Measurements from ENCODE around the gene CRADD.

CRADD gene

GRCh38 chr12:93636708-93637107 is 40.5 kb upstream of the CRADD start (continued):
- TF ChIP-seq ZNF423 (tag by site-specific recombination; IDR thresholded peaks at IDR 0.05), result no peak
- TF ChIP-seq ZSCAN18 (tag by site-specific recombination; IDR thresholded peaks at IDR 0.05), result no peak

GRCh38 chr12:93638095-93638494 is 39.1 kb upstream of the CRADD start:
- Histone ChIP-seq H3K9me3 (ENCODE audit: control insufficient read depth, insufficient read depth, low read depth, low read length) (no peaks in the 10 kb centered on the region), H3K4me3 (ENCODE audit: low read depth, low read length) (no peak overlapping the region), H3K4me1 (ENCODE audit: control insufficient read depth, insufficient read depth, low read length) (no peaks in the 10 kb centered on the region), H3K36me3 (ENCODE audit: control insufficient read depth in 2 of 2, insufficient read depth in 1 of 2, low read length in 2 of 2) (no peaks in the 10 kb centered on the region), H3K27ac (ENCODE audit: extremely low read depth, low read depth, low read length) (no peak overlapping the region)
- ChIA-PET POLR2A (no interaction called here), CTCF (interaction anchor here (0.7 kb wide), 1 partner anchor 1154 kb away, joined by 3 read pairs; no protein-coding TSS in a partner anchor)
- TF ChIP-seq ZNF157 (tag by site-specific recombination; IDR thresholded peaks at IDR 0.05), result no peak
- TF ChIP-seq ZNF660 (tag by site-specific recombination; IDR thresholded peaks at IDR 0.05), result no peak
- TF ChIP-seq PRDM2 (tag by site-specific recombination; IDR thresholded peaks at IDR 0.05; ENCODE audit: borderline replicate concordance), result no peak
- TF ChIP-seq ZNF292 (tag by site-specific recombination; IDR thresholded peaks at IDR 0.05; ENCODE audit: borderline replicate concordance, low read depth), result no peak
- TF ChIP-seq ZBTB11 (tag by site-specific recombination; conservative IDR thresholded peaks at IDR 0.05; ENCODE audit: low read depth), result no peak
- no peak for TF ChIP-seq ZXDB (tag by site-specific recombination; IDR thresholded peaks at IDR 0.05)
- no peak for TF ChIP-seq ZBTB26 (tag by site-specific recombination; optimal IDR thresholded peaks at IDR 0.05)
- no peak for TF ChIP-seq BCL11B (tag by site-specific recombination; IDR thresholded peaks at IDR 0.05; ENCODE audit: low read depth)
- TF ChIP-seq ZNF654 (tag by site-specific recombination; IDR thresholded peaks at IDR 0.05; ENCODE audit: low read depth), result no peak
- TF ChIP-seq ZBTB20 (tag by site-specific recombination; IDR thresholded peaks at IDR 0.05), result no peak
- no peak for TF ChIP-seq GLI4 (tag by site-specific recombination; IDR thresholded peaks at IDR 0.05)
- no peak for TF ChIP-seq ZNF184 (tag by site-specific recombination; IDR thresholded peaks at IDR 0.05)
- TF ChIP-seq YY2 (tag by site-specific recombination; IDR thresholded peaks at IDR 0.05), result no peak

Measured in HEK293 (cell line).